ENCODE measurements around the gene CDKN2A.
"Not testable (repeated sequence)": the region's sequence is repeated elsewhere in the genome, so short reads cannot be mapped to it uniquely, and the experiment has no call there.

The CDKN2A gene

DNA sequence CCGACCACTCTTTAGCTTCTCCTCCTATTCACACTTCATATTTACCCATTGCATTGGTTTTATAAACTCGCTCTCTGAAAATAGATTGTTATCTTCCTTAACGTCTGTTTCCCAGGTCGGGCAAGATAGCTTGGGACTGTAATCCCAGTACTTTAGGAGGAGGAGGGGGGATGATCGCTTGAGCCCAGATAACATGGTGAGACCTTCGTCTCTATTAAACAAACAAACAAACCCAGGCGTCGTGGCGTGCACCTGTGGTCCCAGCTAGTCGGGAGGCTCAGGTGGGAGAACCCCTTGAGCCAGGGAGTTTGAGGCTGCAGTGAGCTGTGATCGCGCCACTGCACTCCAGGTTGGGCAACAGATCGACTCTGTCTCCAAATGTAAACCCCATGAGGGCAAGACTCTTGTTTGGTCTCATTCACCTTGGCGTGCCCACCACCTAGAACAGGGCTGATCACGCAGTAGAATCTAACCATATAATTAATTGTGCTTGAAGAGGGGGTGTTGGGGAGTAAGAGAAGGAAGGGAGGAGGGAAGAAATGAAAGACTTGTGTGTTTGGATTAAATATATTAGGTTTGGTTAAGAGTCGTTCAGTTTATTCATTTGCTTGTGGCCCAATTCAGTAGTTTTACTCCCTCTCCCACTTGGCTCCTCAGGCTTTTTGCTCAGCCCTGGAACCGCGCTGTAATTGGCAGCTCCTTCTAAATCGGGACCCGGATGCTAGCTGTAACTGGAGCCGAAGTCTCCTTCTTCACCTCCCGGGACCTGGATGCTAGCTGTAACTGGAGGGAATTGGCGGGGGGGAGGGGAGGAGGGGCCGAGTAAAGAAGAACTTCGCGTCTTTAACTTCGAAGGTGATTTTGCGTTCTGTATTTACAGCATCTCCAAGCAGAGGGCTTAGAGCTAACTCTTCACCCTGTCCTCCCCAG lies 24.9 kb downstream of the CDKN2A start:
- no peak for DNase-seq (ENCODE audit: low read depth in 1 of 2, low spot score in 1 of 2)
- in situ Hi-C loops (cut with HindIII; ENCODE audit: low pct_unique_long_range_greater_than_20kb, low sequenced_read_pairs) = no loop called here
- no peak for TF ChIP-seq JUND (IDR thresholded peaks at IDR 0.05; ENCODE audit: low read depth)

GRCh38 chr9:21968331-21969010 lies 25.7 kb downstream of the CDKN2A start:
- TF ChIP-seq JUND (IDR thresholded peaks at IDR 0.05; ENCODE audit: low read depth) = no peak
- no peak for DNase-seq (ENCODE audit: low read depth in 1 of 2, low spot score in 1 of 2)
- in situ Hi-C loops (cut with HindIII; ENCODE audit: low pct_unique_long_range_greater_than_20kb, low sequenced_read_pairs) = no loop called here

DNA sequence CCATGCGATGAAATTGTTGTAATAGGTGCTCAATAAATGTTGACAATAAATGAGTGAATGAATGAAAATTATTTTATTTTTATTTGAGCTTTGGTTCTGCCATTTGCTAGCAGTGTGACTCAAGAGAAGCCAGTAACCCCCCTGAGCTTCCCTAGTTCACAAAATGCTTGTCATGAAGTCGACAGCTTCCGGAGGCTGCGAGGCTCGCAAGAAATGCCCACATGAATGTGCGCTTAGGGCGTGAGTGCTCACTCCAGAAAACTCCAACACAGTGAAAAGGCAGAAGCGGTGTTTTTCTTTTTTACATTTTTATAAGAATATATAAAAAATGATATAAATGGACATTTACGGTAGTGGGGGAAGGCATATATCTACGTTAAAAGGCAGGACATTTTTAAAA lies 26.5 kb downstream of the CDKN2A start:
- in situ Hi-C loops (cut with HindIII; ENCODE audit: low pct_unique_long_range_greater_than_20kb, low sequenced_read_pairs) = no loop called here
- no peak for DNase-seq (ENCODE audit: low read depth in 1 of 2, low spot score in 1 of 2)

GRCh38 chr9:21967169-21967568 lies 27.0 kb downstream of the CDKN2A start:
- in situ Hi-C loops (cut with HindIII; ENCODE audit: low pct_unique_long_range_greater_than_20kb, low sequenced_read_pairs) = no loop called here
- DNase-seq (ENCODE audit: low read depth in 1 of 2, low spot score in 1 of 2) = no peak
- TF ChIP-seq JUND (IDR thresholded peaks at IDR 0.05; ENCODE audit: low read depth) = no peak

More for the DNA sequence above, 26.5 kb downstream of the CDKN2A start:
- TF ChIP-seq JUND (IDR thresholded peaks at IDR 0.05; ENCODE audit: low read depth) = no peak

GRCh38 chr9:21966140-21966851 lies 27.9 kb downstream of the CDKN2A start:
- no peak for DNase-seq (ENCODE audit: low read depth in 1 of 2, low spot score in 1 of 2)
- in situ Hi-C loops (cut with HindIII; ENCODE audit: low pct_unique_long_range_greater_than_20kb, low sequenced_read_pairs) = no loop called here
- no peak for TF ChIP-seq JUND (IDR thresholded peaks at IDR 0.05; ENCODE audit: low read depth)

DNA sequence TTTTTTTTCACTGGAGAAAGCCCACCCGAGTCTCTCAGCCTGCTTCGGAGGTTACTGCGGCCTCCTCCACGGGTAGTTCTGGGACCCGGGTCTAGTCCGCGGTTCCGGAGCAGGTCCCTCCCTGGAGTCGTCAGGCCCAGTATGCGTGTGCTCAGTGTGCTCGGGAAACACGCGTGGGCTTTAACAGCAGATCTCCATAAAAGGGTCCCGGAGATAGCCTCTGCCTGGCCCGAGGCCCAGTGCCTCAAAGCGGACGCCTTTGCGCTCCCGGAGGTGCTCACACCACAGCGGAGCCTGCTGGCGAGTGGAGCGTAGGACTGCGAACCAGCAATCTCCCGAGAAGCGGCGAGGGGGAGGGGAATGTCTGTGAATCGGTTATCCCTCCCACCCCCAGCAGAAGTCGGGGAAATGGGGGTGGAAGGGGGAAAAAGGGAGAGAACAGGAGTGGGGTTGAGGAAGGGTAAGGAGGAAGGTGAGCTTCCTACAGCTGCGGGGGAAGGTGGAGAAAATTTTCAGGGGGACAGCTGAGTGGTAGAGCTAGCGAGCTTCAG lies 28.7 kb downstream of the CDKN2A start:
- no peak for TF ChIP-seq JUND (IDR thresholded peaks at IDR 0.05; ENCODE audit: low read depth)
- in situ Hi-C loops (cut with HindIII; ENCODE audit: low pct_unique_long_range_greater_than_20kb, low sequenced_read_pairs) = no loop called here
- no peak for DNase-seq (ENCODE audit: low read depth in 1 of 2, low spot score in 1 of 2)

GRCh38 chr9:21964925-21965385 lies 29.2 kb downstream of the CDKN2A start:
- TF ChIP-seq JUND (IDR thresholded peaks at IDR 0.05; ENCODE audit: low read depth) = no peak
- in situ Hi-C loops (cut with HindIII; ENCODE audit: low pct_unique_long_range_greater_than_20kb, low sequenced_read_pairs) = no loop called here
- DNase-seq (ENCODE audit: low read depth in 1 of 2, low spot score in 1 of 2) = no peak

DNA sequence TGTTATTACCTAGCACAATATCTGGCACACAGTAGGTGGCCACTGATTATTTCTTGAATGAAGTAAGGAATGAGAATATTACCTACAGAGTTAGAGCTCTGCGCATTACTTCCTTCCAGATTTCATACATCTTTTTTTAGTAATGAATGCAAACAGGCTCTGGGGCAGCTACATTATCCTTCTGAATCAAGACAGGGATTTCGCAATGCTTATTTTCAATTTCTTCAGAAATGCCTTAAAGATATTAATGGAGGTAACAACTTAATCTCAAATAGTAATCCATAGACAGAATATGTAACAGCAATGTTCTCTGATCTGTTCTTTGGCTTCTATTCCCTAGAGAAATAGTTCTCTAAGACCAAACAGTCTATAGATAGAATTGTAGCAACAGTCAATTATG lies 32.6 kb downstream of the CDKN2A start:
- no peak for DNase-seq (ENCODE audit: low read depth in 1 of 2, low spot score in 1 of 2)
- in situ Hi-C loops (cut with HindIII; ENCODE audit: low pct_unique_long_range_greater_than_20kb, low sequenced_read_pairs) = no loop called here

DNA sequence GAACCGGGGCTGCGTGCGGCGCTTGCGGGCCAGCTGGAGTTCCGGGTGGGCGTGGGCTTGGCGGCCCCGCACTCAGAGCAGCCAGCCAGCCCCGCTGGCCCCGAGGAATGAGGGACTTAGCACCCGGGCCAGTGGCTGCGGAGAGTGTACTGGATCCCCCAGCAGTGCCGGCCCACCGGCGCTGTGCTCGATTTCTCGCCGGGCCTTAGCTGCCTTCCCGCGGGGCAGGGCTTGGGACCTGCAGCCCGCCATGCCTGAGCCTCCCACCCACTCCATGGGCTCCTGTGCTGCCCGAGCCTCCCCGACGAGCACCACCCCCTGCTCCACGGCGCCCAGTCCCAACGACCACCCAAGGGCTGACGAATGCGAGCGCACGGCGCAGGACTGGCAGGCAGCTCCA lies 34.9 kb downstream of the CDKN2A start:
- DNase-seq (ENCODE audit: low read depth in 1 of 2, low spot score in 1 of 2); in situ Hi-C loops (cut with HindIII; ENCODE audit: low pct_unique_long_range_greater_than_20kb, low sequenced_read_pairs): not testable (repeated sequence)

More for the DNA sequence above, 32.6 kb downstream of the CDKN2A start:
- no peak for TF ChIP-seq JUND (IDR thresholded peaks at IDR 0.05; ENCODE audit: low read depth)

DNA sequence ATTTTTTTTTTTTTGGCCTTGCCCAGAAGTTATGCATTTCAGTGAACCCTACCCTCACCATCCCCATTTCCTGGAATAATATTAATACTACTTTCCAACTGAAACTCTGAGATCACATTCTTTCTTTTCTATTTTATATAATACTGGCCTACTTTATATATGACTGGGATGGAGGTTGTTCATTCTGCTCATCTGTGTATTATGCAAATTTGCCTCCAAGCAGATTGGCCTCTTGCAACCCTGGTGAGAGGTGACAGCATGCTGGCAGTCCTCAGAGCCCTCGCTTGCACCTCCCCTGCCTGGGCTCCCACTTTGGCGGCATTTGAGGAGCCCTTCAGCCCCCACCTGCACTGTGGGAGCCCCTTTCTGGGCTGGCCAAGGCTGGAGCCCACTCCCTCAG lies 35.4 kb downstream of the CDKN2A start:
- in situ Hi-C loops (cut with HindIII; ENCODE audit: low pct_unique_long_range_greater_than_20kb, low sequenced_read_pairs) = no loop called here
- DNase-seq (ENCODE audit: low read depth in 1 of 2, low spot score in 1 of 2) = no peak
- TF ChIP-seq JUND (IDR thresholded peaks at IDR 0.05; ENCODE audit: low read depth) = no peak

- TF ChIP-seq JUND (IDR thresholded peaks at IDR 0.05; ENCODE audit: low read depth) = no peak
- in situ Hi-C loops (cut with HindIII; ENCODE audit: low pct_unique_long_range_greater_than_20kb, low sequenced_read_pairs) = no loop called here
- DNase-seq (ENCODE audit: low read depth in 1 of 2, low spot score in 1 of 2) = no peak
Observed at GRCh38 chr9:21945606-21946005, 48.6 kb downstream of the CDKN2A start.

DNA sequence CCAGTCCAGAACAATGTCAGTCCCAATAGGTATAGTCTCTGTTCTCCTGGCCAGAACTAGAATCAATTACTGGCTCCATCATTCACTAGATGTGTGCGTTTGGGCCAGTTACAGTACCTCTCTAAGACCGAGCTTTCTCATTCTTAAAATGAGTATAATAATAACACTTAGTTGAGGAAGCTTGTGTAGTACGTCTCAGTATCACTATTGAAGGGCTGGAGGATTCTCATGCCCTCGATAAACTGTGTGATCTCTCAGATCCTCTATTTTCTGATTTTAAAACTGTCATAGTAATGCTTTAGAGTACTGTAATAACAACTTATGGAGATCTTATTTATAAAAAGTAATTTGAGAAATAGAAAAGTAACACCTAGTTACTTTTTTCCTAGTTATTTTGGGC lies 50.7 kb downstream of the CDKN2A start:
- in situ Hi-C loops (cut with HindIII; ENCODE audit: low pct_unique_long_range_greater_than_20kb, low sequenced_read_pairs) = no loop called here
- no peak for DNase-seq (ENCODE audit: low read depth in 1 of 2, low spot score in 1 of 2)
- no peak for TF ChIP-seq JUND (IDR thresholded peaks at IDR 0.05; ENCODE audit: low read depth)

Measured in T47D (cell line).